ENCODE measurements around the gene MCUB.

MCUB gene

DNA sequence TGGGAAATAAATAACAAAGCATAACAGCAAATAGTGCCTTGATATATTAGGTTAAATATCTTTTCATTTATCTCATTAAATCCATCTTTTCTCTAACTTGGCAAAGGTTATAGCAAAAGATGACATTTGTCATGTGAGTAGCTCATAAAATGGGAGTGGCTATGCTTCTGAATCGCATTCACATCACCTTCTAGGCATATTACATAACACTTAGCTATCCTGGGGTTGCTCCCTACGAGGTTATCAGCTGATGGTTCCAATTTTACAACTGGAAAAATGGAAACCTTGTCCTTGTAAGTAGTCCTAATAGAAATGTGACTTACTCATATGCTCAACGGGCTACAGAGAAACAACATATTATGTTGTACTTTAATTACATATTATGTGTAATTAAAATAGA, 153.5 kb downstream of the MCUB start:
- TF ChIP-seq GATA2 (IDR thresholded peaks at IDR 0.05; ENCODE audit: low read depth, low read length) (no peak), GATA3 (IDR thresholded peaks at IDR 0.05; ENCODE audit: low read depth, low read length) (no peak)

DNA sequence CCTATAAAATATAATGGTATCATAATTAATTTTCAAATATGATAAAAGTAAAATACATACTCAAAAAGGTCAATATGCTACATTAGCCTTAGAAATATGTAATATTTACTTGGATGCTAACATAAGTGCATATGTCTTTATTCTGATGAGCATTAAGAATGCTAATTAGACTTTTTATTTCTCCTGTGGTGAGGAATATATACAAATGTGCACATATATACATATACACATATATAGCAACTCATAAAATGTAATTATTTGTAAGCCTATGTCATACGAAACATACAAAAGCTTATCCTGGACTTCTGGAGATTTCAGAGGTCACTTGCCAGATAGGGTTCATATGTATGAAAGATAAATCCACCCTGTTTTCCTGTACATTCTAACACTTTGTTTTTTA, 158.7 kb downstream of the MCUB start:
- TF ChIP-seq GATA2 (IDR thresholded peaks at IDR 0.05; ENCODE audit: low read depth, low read length) (no peak), GATA3 (IDR thresholded peaks at IDR 0.05; ENCODE audit: low read depth, low read length) (no peak)

DNA sequence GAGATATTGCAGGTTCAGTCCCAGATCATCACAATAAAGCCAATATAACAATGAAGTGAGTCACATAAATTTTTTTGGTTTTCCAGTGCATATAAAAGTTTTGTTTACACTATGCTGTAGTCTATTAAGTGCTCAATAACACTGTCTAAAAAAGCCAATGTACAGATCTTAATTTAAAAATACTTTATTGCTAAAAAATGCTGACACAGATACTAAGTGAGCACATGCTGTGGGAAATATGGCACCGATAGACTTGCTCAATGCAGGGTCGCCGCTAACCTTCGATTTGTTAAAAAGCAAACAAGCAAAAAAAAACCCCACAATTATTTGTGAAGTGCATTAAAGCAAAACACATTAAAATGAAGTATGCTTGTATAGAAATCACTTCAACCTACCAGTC, 159.6 kb downstream of the MCUB start:
- TF ChIP-seq GATA2 (IDR thresholded peaks at IDR 0.05; ENCODE audit: low read depth, low read length) (no peak), GATA3 (IDR thresholded peaks at IDR 0.05; ENCODE audit: low read depth, low read length) (no peak)

DNA sequence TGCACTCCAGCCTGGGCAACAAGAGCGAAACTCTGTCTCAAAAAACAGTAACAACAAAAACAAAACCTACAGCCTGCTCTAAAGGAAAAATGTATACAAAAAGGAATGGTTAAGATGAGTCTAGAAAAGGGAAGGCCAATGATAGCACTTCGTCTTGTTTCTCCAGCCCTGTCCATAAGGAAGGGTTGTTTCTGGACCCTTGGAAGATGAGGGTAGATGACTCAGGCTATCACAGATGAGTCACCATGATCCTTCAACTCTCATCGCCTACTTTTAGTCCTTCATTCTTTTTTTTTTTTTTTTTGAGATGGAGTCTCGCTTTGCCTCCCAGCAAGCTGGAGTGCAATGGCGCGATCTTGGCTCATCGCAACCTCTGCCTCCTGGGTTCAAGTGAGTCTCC, 161.0 kb downstream of the MCUB start:
- TF ChIP-seq GATA2 (IDR thresholded peaks at IDR 0.05; ENCODE audit: low read depth, low read length) (no peak), GATA3 (IDR thresholded peaks at IDR 0.05; ENCODE audit: low read depth, low read length) (no peak)

DNA sequence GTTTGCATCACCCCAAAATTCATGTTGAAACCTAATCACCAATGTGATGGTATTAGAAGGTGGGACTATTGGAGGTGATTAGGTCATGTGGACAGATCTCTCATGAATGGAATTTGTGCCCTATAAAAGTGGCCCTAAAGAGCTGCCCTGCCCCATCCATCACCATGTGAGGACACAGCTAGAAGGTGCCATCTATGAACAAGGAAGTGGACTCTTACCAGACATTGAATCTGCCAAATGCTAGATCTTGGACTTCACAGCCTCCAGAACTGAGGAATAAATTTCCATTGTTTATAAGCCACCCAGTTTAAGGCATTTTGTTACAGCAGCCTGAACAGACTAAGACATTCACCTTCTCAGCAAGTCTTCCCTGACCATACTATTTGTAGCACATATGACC, 162.3 kb downstream of the MCUB start:
- TF ChIP-seq GATA3 (IDR thresholded peaks at IDR 0.05; ENCODE audit: low read depth, low read length) (no peak), GATA2 (IDR thresholded peaks at IDR 0.05; ENCODE audit: low read depth, low read length) (no peak)

DNA sequence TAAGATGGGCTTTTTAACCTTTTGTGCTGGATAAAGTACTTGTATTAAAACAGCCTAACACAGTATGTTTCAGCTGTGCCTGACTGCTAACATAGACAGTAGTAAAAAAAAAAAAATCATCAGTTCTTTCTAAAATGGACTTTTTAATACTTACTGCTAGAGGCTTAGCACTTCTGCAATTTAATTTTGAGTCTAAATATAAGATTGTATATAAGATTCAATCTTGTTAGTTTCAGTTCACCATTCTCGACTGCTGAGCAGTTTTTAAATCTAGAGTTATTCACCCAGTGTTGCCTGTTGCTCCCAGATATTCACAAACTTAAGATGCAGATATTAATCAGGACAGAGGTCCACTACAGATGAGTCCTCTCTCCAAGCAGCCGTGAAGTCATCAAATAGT, 163.1 kb downstream of the MCUB start:
- TF ChIP-seq GATA3 (IDR thresholded peaks at IDR 0.05; ENCODE audit: low read depth, low read length): no peak
- TF ChIP-seq GATA2 (IDR thresholded peaks at IDR 0.05; ENCODE audit: low read depth, low read length): no peak

DNA sequence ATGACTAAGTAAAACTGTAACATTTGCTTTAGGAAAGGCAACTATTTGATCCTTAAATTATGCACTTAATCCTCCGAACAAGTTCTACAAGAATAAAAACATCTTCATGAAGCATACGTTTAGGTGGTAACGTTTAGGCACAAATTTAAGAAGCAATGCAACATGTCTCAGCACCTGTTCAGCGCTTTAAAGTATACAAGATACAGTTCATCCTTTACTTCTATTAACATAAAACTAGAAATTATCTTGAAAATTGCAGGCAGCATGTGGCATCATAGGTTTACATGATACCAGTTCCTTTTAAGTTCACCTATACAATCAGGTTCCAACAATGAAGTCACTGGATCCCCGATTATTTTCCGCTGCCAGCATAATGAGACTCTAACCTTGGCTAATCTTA, 168.3 kb downstream of the MCUB start:
- TF ChIP-seq GATA3 (IDR thresholded peaks at IDR 0.05; ENCODE audit: low read depth, low read length): no peak
- TF ChIP-seq GATA2 (IDR thresholded peaks at IDR 0.05; ENCODE audit: low read depth, low read length): no peak

DNA sequence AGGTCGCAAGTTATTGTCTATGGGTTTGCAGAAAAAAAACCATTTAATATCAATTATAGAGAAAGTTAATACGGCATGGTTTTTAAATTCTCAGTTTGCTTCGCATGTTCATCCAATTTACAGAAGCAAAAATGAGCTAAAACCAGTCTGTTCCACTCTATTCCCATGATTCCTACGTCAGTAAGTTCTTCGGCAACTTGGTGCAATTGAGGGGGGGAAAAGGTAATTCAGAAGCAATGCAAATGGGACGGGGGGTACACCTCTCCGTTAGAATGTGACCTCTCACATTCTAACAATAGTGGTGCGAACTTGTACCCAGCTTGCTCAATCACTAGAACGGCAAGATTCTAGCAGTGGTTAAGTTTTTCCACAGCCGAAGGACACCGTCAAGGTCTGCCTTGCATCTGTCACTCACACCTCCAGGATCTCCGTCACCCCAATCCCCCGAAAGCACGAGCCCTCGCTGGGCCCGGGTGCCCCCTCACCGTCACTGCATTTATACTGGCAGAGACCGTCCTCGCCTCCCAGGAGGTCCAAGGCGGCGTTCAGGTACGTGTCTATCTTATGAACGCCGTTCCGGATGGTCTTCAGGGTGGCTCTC, 169.2 kb downstream of the MCUB start:
- TF ChIP-seq GATA2 (IDR thresholded peaks at IDR 0.05; ENCODE audit: low read depth, low read length): no peak

DNA sequence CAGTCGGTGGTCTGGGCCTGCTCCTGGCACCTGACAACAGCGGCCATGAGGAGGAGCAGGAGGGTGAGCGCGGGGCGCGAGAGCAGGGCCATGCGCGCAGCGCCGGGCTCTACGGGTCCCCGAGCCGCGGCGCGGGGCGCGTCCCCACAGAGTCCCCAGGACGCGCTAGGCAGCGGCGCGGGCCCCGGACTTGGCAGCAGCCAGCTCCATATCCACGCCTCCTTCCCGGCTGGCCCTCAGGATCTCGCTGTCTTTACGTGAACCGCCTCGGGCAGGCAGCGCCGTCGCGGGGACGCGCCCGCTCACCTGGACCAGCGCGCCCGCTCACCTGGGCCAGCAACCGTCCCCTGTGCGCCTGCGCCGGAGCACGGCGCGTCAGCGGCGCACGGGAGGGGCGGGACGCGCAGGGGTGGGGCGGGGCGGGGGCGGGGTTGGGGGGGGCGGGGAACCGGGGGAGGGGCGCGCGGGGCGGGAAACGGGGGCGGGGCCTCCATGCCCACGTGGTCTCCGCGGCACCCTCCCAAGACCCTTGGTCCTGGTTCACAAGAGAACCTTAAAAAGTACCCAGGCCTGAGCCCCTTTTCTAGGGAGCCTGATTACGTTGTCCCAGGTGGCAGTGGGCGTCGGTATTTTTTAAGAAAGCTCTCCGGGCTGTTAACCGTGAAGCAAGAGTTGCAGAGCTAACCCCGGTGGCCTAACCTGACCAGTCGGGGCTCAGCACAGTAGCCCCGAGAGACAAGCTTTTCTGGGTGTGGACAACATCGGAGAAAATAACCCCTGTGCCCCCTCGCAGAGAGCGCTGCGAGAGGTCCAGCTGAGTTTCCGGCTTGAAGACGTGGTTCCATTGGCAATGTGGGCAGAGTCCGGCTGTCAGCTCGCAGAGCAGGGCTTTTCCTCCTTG, 169.9 kb downstream of the MCUB start, which contains the start of gene PLA2G12A:
Gene PLA2G12A (minus strand): TSS at position 353 of the 901 bp plus-strand sequence. CDS start 261 bp downstream, at position 92.
- TF ChIP-seq GATA2 (IDR thresholded peaks at IDR 0.05; ENCODE audit: low read depth, low read length) (no peak), GATA3 (IDR thresholded peaks at IDR 0.05; ENCODE audit: low read depth, low read length) (no peak)

DNA sequence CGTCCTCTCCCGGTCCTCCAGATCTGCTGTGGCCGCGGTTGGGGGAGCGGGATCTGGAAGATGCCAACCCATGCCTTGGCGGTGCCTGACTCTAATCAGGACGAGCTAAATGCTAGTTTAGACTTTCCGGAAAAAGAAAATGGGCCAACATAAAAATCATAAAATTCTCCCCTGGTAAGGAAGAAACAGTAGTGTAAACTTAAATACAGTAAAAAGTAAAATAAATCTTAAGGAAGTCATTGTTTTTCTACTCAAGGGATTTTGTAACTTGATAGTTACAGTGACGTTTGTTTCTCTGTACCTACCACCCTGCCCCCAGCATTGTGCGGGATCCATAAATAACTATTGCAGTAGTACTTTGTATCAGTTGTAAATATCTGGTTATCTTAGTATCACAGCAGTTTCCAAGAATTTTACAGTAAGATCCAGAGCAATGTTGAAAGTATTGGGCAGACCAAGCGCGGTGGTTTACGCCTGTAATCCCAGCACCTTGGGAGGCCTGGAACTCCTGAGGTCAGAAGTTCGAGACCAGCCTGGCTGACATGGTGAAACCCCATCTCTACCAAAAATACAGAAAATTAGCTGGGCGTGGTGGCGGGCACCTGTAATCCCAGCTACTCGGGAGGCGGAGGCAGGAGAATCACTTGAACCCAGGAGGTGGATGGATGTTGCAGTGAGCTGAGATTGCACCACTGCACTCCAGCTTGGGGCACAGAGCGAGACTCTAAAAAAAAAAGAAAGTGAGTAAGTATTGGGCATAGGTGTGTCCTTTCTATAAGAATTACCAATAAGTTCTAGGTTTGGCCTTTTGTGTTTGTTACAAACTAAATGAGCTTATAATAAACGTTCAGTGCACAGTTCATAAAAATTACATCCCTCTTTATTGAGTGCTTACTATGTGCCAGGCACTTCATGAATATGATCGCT, 170.8 kb downstream of the MCUB start:
- TF ChIP-seq GATA3 (IDR thresholded peaks at IDR 0.05; ENCODE audit: low read depth, low read length) (no peak), GATA2 (IDR thresholded peaks at IDR 0.05; ENCODE audit: low read depth, low read length) (no peak)

DNA sequence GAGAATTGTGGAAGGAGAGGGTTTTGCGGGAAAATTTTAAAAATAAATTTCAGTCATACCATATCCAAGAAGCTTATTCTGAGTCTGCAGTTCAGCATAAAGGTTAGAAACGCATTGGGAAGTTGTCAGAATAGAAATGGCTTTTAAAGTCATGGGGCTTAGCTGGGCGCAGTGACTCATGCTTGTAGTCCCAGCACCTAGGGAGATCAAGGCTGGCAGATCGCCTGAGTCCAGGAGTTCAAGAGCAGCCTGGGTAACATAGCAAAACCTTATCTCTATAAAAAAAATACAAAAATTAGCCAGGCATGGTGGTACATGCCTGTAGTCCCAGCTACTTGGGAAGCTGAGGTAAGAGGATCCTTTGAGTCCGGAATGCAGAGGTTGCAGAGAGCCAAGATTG, 173.7 kb downstream of the MCUB start:
- no peak for TF ChIP-seq GATA3 (IDR thresholded peaks at IDR 0.05; ENCODE audit: low read depth, low read length)
- TF ChIP-seq GATA2 (IDR thresholded peaks at IDR 0.05; ENCODE audit: low read depth, low read length): no peak

DNA sequence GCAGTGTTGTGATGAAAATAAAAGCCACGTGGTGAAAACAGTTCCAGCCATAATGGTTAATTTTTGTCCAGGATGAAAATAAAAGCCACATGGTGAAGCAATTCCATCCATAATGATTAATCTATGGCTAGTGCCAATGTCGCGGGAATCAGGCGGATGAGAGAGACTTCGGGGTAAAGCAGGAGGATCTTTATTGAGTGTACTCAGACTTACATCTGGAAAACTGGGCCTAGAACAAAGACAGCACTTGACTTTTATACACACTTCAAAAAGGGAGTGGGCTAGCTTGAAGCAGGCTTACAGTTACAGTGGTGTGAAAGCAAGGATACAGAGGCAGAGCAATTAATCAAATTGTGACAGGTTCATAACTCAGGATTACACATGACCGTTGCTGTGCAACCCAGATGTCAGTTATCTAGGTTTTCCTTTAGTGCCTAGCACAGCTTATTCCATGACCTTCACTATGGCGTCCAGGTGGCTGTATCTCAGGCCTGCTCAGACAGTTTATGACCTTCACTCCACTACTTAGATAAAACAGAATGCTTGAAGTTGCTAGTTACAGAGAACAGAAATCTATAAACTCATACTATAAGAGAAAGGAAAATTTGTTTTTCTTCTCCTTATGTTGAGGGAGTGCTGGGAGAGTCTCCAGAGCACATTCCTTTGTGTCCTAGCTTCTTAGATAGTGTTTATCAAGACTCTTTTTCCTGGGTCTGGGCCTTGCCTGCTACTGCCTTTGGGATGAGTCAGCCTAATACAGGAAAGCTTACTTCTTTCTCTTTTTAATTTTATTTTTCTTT, 175.7 kb downstream of the MCUB start:
- TF ChIP-seq GATA3 (IDR thresholded peaks at IDR 0.05; ENCODE audit: low read depth, low read length): no peak
- TF ChIP-seq GATA2 (IDR thresholded peaks at IDR 0.05; ENCODE audit: low read depth, low read length): no peak
